DND-41 (cell line): ENCODE data around the gene LAMB1.

Experiments
- EZH2 ChIP-seq: IDR thresholded peaks from 3 replicates; pipeline ENCODE4 v1.6.1; 2012; ENCODE audit warnings: borderline replicate concordance, low read depth, mild to moderate bottlenecking, moderate library complexity, low read length, inconsistent platforms; ENCODE audit not compliant: severe bottlenecking
- TF ChIP-seq, protein P1 (sequence below): IDR thresholded peaks from 2 replicates; pipeline ENCODE4 v1.5.1; 2012; ENCODE audit warnings: borderline replicate concordance, low read length, moderate library complexity, mild to moderate bottlenecking; ENCODE audit not compliant: poor library complexity, severe bottlenecking; ENCODE audit errors: extremely low read depth

DNA sequence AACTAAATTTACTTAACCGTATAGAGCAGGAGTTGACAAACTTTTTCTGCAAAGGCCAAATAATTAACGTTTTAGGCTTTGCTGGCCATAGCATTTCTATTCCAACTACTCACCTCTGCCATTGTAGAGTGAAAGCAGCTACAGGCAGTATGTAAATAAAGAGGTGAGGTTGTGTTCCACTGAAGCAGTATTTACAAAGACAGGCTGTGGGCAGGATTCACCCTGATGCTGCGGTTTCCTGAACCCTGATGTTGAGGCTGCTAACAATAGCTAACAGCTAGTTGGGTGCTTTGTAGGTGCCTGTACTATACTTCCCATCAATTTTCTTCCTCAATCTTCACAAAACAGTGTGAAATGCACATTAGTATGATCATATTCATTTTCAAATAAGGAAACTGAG is 47.0 kb upstream of the LAMB1 start:
- TF ChIP-seq, protein P1, sequence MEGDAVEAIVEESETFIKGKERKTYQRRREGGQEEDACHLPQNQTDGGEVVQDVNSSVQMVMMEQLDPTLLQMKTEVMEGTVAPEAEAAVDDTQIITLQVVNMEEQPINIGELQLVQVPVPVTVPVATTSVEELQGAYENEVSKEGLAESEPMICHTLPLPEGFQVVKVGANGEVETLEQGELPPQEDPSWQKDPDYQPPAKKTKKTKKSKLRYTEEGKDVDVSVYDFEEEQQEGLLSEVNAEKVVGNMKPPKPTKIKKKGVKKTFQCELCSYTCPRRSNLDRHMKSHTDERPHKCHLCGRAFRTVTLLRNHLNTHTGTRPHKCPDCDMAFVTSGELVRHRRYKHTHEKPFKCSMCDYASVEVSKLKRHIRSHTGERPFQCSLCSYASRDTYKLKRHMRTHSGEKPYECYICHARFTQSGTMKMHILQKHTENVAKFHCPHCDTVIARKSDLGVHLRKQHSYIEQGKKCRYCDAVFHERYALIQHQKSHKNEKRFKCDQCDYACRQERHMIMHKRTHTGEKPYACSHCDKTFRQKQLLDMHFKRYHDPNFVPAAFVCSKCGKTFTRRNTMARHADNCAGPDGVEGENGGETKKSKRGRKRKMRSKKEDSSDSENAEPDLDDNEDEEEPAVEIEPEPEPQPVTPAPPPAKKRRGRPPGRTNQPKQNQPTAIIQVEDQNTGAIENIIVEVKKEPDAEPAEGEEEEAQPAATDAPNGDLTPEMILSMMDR, result no peak
- no peak for TF ChIP-seq EZH2
